Vagina (tissue), 2 donors: ENCODE results near the gene BIRC5. TPM values are rescaled to one million over a fixed set of nuclear protein-coding genes. Genes with fewer than 3 reads are reported as not detected.

Experiments used
- DNase-seq, 2 donors: peaks; one replicate each; pipeline ENCODE4 v3.0.0-alpha.2; 2017; ENCODE audit errors: extremely low spot score in 2 of 2
- H3K27ac ChIP-seq: fragments of 200-600 bp; sonication (generic); one replicate; pipeline ENCODE4 v1.5.1; 2019
- H3K27me3 ChIP-seq: fragments of 200-600 bp; sonication (generic); one replicate; pipeline ENCODE4 v1.5.1; 2019
- H3K36me3 ChIP-seq, 2 donors: fragments of 200-600 bp; sonication (generic); one replicate each; pipeline ENCODE4 v1.5.1; 2017 to 2019
- H3K4me1 ChIP-seq: fragments of 200-600 bp; sonication (generic); one replicate; pipeline ENCODE4 v1.5.1; 2019
- H3K4me3 ChIP-seq, 2 donors: fragments of 200-600 bp; sonication (generic); 1 replicate in 1 of 2; 2 replicates in 1 of 2; pipeline ENCODE4 v1.5.1; 2016 to 2019
- H3K9me3 ChIP-seq: fragments of 200-600 bp; sonication (generic); one replicate; pipeline ENCODE4 v1.5.1; 2019
- CTCF ChIP-seq, 3 experiments: fragments of 450-650 bp in 2 of 3; fragments of 200-600 bp in 1 of 3; sonication (generic) in 1 of 3; IDR thresholded peaks; one replicate each; pipeline ENCODE4 v1.5.1; 2017 to 2019; ENCODE audit warnings: antibody characterized with exemption in 3 of 3, mild to moderate bottlenecking in 2 of 3, moderate library complexity in 2 of 3
- POLR2A ChIP-seq, 2 donors: fragments of 450-650 bp; IDR thresholded peaks; one replicate each; pipeline ENCODE4 v1.6.1; 2017; ENCODE audit warnings: antibody characterized with exemption in 2 of 2, mild to moderate bottlenecking in 2 of 2, moderate library complexity in 2 of 2
- POLR2AphosphoS5 ChIP-seq, 2 donors: sonication (generic); formaldehyde crosslinking; IDR thresholded peaks; one replicate each; pipeline ENCODE4 v1.9.0; 2017; ENCODE audit warnings: antibody characterized with exemption in 2 of 2, mild to moderate bottlenecking in 2 of 2, low read depth in 1 of 2; ENCODE audit not compliant: insufficient read depth in 1 of 2
- intact Hi-C: fragments of 100-400 bp; cut with DNase I; formaldehyde crosslinking; loops from one replicate; pipeline ENCODE4 v1.15.1; 2023
- total RNA-seq: library from RNA; depleted of rRNA; stranded (reverse); fragments of >200 nt; gene quantifications from one replicate; pipeline ENCODE4 v1.2.3, GENCODE V29; 2016

Gene BIRC5
- total RNA-seq, 1 donor from 2014 or later = 3.4 TPM

GRCh38 chr17:78268191-78268874 is 54.3 kb downstream of the BIRC5 start:
- H3K27ac ChIP-seq = no peak overlapping the region
- H3K4me3 ChIP-seq = no peak overlapping the region
- H3K36me3 ChIP-seq = no peaks in the 10 kb centered on the region
- TF ChIP-seq CTCF (IDR thresholded peaks at IDR 0.05) (no peak), POLR2AphosphoS5 (IDR thresholded peaks at IDR 0.05; ENCODE audit: insufficient read depth in 1 of 2, low read depth in 1 of 2) (no peak), POLR2A (IDR thresholded peaks at IDR 0.05) (no peak)
- peaks cover 7% of the 10 kb centered on the region for H3K27me3 ChIP-seq
- H3K4me1 ChIP-seq = peaks cover 5% of the 10 kb centered on the region
- peak in 1 of 2 donors; percentile 83 for DNase-seq
- H3K9me3 ChIP-seq = no peaks in the 10 kb centered on the region
- intact Hi-C loops = no loop called here

- Histone ChIP-seq H3K36me3 (no peaks in the 10 kb centered on the region), H3K9me3 (no peaks in the 10 kb centered on the region), H3K27me3 (peaks cover 7% of the 10 kb centered on the region), H3K4me1 (peaks cover 5% of the 10 kb centered on the region), H3K27ac (no peak overlapping the region), H3K4me3 (no peak overlapping the region)
- TF ChIP-seq POLR2AphosphoS5 (IDR thresholded peaks at IDR 0.05; ENCODE audit: insufficient read depth in 1 of 2, low read depth in 1 of 2) (no peak), POLR2A (IDR thresholded peaks at IDR 0.05) (no peak), CTCF (IDR thresholded peaks at IDR 0.05) (no peak)
- intact Hi-C loops = no loop called here
- no peak for DNase-seq
Measured at GRCh38 chr17:78268951-78269905, 55.2 kb downstream of the BIRC5 start.

GRCh38 chr17:78269955-78270381 is 55.9 kb downstream of the BIRC5 start:
- no peak for TF ChIP-seq POLR2AphosphoS5 (IDR thresholded peaks at IDR 0.05; ENCODE audit: insufficient read depth in 1 of 2, low read depth in 1 of 2)
- TF ChIP-seq POLR2A (IDR thresholded peaks at IDR 0.05) = no peak
- TF ChIP-seq CTCF (IDR thresholded peaks at IDR 0.05) = no peak
- H3K27me3 ChIP-seq = peaks cover 7% of the 10 kb centered on the region
- intact Hi-C loops = no loop called here
- H3K4me3 ChIP-seq = no peak overlapping the region
- peaks cover 5% of the 10 kb centered on the region for H3K4me1 ChIP-seq
- H3K9me3 ChIP-seq = no peaks in the 10 kb centered on the region
- DNase-seq = no peak
- no peaks in the 10 kb centered on the region for H3K36me3 ChIP-seq
- no peak overlapping the region for H3K27ac ChIP-seq

GRCh38 chr17:78271419-78272170 is 57.5 kb downstream of the BIRC5 start:
- no peaks in the 10 kb centered on the region for H3K36me3 ChIP-seq
- H3K4me3 ChIP-seq = no peak overlapping the region
- peaks cover 5% of the 10 kb centered on the region for H3K4me1 ChIP-seq
- no peak for DNase-seq
- peaks cover 7% of the 10 kb centered on the region for H3K27me3 ChIP-seq
- intact Hi-C loops = no loop called here
- H3K9me3 ChIP-seq = no peaks in the 10 kb centered on the region
- H3K27ac ChIP-seq = no peak overlapping the region
- TF ChIP-seq POLR2AphosphoS5 (IDR thresholded peaks at IDR 0.05; ENCODE audit: insufficient read depth in 1 of 2, low read depth in 1 of 2) (no peak), POLR2A (IDR thresholded peaks at IDR 0.05) (no peak), CTCF (IDR thresholded peaks at IDR 0.05) (no peak)
